AG04449 (cell line): Measurements from ENCODE around the gene CCDC85B.

ENCODE experiments used
- CTCF ChIA-PET: fragments of 350-600 bp; formaldehyde crosslinking; extraction: SDS; loops from one replicate; lab custom pipeline; 2021; ENCODE audit warnings: antibody characterized with exemption; lab: Yijun Ruan, JAX
- POLR2A ChIA-PET: fragments of 400-600, 350-600 bp; formaldehyde crosslinking; extraction: SDS; loops from one replicate; lab custom pipeline; 2020; ENCODE audit warnings: antibody characterized with exemption, inconsistent platforms; lab: Yijun Ruan, JAX
- DNase-seq: peaks from one replicate; pipeline ENCODE4 v3.0.0-alpha.2; 2010; ENCODE audit warnings: low read depth, low spot score
- H3K4me3 ChIP-seq: 2 replicates; pipeline ENCODE4 v1.5.1; 2011; ENCODE audit warnings: low read depth, mild to moderate bottlenecking, control low read depth, low read length
- TF ChIP-seq, protein P1 (sequence below): IDR thresholded peaks from one replicate; pipeline ENCODE4 v1.5.1; 2011; ENCODE audit warnings: mild to moderate bottlenecking, moderate library complexity, low read length, control low read depth, inconsistent platforms; ENCODE audit not compliant: insufficient read depth; ENCODE audit errors: missing control alignments

Gene CCDC85B

DNA sequence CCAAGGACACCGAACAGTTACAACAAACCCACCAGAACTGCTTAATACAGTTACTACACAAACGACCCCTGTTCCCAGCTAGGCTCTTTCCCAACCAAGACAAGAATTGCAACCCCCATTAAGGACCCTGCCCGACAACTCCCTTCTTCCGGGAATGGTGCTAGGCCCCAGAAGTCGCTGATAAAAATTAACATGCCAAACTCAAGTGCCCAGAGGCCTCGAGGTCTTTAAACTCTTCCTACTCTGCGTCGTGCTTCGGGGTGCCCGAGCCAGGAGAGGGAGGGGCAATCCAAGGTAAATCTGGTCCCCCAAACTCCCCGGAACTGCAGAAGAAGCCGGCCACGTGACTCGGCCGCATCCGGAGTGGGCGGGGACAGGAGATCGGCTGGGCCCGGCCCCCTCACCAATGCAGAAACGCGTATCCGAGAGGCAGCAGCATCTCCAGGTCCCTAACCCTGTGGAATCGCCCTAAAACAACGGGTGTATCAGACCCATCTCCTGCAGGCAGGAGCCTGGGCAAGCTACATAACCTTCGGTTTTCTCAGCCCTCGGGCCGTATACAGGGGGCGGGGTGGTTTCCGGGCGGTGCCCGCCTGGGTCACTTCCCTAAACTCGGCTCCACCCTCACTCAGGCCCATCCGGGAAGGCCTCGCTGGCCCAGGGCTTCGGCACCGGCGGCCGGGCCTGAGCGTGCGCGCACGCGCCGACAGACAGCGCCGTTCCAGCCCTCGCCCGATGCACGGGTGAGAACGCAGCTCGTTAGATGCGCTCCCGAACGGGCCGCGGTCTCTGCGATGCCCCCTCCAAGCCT is 33.6 kb upstream of the CCDC85B start:
- TF ChIP-seq, protein P1, sequence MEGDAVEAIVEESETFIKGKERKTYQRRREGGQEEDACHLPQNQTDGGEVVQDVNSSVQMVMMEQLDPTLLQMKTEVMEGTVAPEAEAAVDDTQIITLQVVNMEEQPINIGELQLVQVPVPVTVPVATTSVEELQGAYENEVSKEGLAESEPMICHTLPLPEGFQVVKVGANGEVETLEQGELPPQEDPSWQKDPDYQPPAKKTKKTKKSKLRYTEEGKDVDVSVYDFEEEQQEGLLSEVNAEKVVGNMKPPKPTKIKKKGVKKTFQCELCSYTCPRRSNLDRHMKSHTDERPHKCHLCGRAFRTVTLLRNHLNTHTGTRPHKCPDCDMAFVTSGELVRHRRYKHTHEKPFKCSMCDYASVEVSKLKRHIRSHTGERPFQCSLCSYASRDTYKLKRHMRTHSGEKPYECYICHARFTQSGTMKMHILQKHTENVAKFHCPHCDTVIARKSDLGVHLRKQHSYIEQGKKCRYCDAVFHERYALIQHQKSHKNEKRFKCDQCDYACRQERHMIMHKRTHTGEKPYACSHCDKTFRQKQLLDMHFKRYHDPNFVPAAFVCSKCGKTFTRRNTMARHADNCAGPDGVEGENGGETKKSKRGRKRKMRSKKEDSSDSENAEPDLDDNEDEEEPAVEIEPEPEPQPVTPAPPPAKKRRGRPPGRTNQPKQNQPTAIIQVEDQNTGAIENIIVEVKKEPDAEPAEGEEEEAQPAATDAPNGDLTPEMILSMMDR = no peak
- ChIA-PET CTCF (interaction anchor here (0.6 kb wide), 1 partner anchor 153 kb away, joined by 3 read pairs; no protein-coding TSS in a partner anchor), POLR2A (interaction anchor here (0.6 to 5.2 kb wide), 7 partner anchors 31 to 502 kb away, joined by 3 to 67 read pairs (median 3); partner anchors contain the start of genes CCDC85B, FIBP, KAT5 and PCNX3)
- peak overlapping the region; percentile 95 for H3K4me3 ChIP-seq
- DNase-seq = no peak

DNA sequence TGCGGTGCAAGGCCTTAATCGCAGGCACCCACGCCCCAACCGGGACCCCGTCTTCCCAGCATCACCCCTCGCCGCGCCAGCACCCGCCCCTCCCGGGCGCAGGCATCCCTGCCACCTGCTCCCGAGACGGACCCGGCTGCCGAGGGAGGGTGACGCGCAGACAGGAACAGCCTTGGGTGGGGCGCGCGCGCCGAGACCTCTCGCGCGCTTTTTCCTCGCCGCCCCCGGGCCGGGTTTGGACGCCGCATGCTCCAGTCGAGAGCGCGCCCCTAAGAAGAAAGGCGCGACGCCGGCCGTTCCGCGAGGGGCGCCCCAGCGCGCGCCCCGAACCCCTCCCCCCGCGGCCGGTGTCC is 33.0 kb upstream of the CCDC85B start:
- TF ChIP-seq, protein P1 = no peak
- no peak for DNase-seq
- POLR2A ChIA-PET = interaction anchor here (0.6 to 5.2 kb wide), 10 partner anchors 12 to 242 kb away, joined by 3 to 103 read pairs (median 6); partner anchors contain the start of genes CCDC85B, EFEMP2, FIBP and KAT5
- H3K4me3 ChIP-seq = peak overlapping the region; percentile 95
- CTCF ChIA-PET = interaction anchor here (0.6 kb wide), 1 partner anchor 153 kb away, joined by 3 read pairs; no protein-coding TSS in a partner anchor

DNA sequence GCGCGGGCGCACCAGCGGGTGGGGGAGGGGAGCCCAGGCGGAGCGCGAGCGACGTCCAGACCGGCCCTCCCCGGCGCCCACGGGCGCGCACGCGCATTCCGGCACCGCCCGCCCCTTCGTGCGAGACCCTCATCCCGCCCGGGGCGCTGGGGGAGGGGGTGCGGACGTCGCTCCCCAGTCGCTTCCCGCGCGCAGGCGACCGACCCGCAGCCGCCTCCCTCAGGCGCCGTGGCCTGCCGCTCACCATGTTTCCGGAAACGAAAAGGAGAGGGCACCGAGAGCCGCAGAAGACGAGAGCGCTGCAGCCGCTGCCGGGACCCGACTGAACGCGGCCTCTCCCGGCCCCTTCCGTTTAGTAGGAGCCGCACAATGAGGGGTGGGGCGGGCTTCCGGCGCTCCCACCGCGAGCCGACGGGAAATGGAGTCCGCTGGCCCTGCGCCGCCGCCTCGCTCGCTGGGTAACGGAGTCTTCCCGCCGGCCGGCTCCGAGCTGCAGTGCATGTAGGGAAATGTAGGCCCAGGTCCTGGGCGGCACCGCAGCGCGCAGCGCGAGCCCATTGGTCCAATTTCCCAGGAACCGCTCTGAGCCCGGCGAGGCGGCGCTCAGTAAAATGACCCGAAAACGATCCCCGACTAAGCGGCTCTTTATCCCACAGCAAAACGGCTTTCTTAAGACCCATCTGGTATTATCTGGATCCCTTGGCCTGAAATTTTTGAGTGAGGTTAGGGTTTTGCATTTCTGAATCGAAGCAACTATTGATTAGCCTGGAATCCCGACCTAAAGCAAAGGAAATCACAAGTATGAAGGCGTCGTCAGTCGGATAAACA is 32.4 kb upstream of the CCDC85B start, which contains the start of gene CFL1:
Gene CFL1 (minus strand): TSS at position 328 of the 828 bp plus-strand sequence. CDS start 81 bp downstream, at position 247.
- DNase-seq = peak; percentile 85
- CTCF ChIA-PET = interaction anchor here (0.6 to 6.0 kb wide), 9 partner anchors 8 to 165 kb away, joined by 3 to 174 read pairs (median 5); partner anchors contain the start of genes EFEMP2 and FIBP
- H3K4me3 ChIP-seq = peak within 1 kb of the TSS; percentile 95
- POLR2A ChIA-PET = interaction anchor here (0.6 to 5.2 kb wide), 20 partner anchors 8 to 243 kb away, joined by 3 to 103 read pairs (median 4); partner anchors contain the start of genes CCDC85B, EFEMP2, FIBP and KAT5
- TF ChIP-seq, protein P1 = no peak

DNA sequence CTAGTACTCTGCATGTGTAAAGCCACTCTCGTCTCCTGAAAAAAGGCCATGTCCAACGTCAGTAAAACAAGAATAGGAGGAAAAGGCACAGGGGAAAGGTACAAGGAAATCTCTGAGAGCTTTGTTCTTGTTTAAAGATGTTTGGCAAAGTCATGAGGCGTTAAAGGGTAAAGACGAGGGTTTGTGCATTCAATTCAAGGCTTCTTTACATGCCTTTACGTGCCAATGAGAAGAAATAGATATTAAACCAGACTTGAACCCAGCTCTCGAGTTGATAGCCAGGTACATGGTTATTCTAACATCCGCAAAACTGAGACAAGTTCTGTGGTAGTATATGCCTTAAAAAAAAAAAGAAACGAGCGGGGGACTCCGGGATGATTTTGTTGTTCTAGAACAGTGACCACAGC is 31.8 kb upstream of the CCDC85B start:
- ChIA-PET POLR2A (interaction anchor here (0.6 to 5.2 kb wide), 22 partner anchors 9 to 454 kb away, joined by 3 to 103 read pairs (median 4); partner anchors contain the start of genes CCDC85B, EFEMP2, FIBP and KAT5), CTCF (interaction anchor here (0.7 to 6.0 kb wide), 12 partner anchors 8 to 164 kb away, joined by 3 to 174 read pairs (median 6); partner anchors contain the start of genes EFEMP2 and FIBP)
- no peak for DNase-seq
- TF ChIP-seq, protein P1 = no peak
- peak overlapping the region; percentile 54 for H3K4me3 ChIP-seq

DNA sequence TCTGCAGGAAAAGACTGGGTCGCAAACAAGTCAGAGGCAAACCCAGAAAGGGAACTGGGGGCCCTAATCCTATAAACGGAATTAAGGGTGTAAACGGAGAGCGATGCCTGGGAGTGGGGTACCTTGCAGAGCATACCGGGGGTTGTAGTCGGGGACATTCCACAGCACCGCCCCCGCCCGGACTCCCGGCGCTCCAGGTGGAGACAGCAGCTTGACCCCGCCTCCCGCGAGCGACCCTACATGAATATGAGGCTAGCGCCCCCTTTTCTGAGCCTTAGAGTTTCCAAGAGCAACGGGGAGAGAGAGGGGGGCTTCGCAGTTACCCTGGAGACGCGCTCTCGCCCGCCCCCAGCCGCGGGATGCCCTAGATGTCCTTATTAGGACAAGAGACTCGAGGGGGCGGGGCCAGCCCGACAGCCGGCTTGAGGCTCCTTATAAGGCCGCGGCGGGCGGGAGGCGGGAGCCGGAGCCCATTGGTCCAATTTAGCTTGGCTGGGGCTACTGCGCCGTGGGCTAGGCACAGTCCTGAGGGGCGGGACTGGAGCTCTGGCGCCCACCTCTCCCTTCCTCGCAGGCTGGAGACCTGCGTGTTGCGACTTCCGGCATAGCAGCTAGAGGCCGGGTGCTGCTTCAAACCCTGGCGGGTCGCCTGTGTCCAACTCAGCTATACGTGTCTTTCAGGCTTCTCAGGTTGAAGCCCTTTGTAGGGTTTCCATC is 31.2 kb upstream of the CCDC85B start:
- ChIA-PET CTCF (interaction anchor here (0.6 to 6.0 kb wide), 37 partner anchors 8 to 196 kb away, joined by 3 to 174 read pairs (median 5); partner anchors contain the start of genes CCDC85B, CTSW, EFEMP2 and FIBP), POLR2A (interaction anchor here (0.6 to 5.2 kb wide), 15 partner anchors 9 to 454 kb away, joined by 3 to 103 read pairs (median 6); partner anchors contain the start of genes BANF1, CCDC85B, EFEMP2 and EIF1AD)
- peak overlapping the region; percentile 95 for H3K4me3 ChIP-seq
- TF ChIP-seq, protein P1 = peak; percentile 25
- peak; percentile 88 for DNase-seq
